HG02623 (cell line): ENCODE results near the gene CHAF1B.

ENCODE experiments used
- ATAC-seq: cut with Tn5 transposase; IDR thresholded peaks from one replicate; pipeline ENCODE4 v1.9.1; 2021; ENCODE audit warnings: moderate library complexity; ENCODE audit not compliant: unreplicated experiment

The CHAF1B gene

DNA sequence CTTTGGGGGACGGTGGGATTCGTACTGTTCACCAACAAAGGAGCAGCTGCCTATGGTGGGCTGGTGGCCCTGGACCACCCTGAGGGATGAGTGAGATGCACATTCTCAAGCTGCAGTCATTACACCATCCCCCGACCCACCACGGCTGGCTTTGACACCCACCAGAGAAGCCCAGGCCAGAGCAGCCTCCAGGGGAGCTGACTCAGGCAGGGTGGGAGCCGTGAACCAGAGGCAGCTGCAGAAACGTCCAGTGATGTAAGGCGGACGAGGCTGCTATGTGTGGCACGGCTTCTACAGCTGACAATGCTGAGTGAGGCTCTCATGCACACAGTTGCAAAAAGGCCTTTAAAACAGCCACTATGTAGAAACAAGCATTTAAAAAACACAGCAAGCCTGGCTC is 40.1 kb downstream of the CHAF1B start:
- no peak for ATAC-seq

DNA sequence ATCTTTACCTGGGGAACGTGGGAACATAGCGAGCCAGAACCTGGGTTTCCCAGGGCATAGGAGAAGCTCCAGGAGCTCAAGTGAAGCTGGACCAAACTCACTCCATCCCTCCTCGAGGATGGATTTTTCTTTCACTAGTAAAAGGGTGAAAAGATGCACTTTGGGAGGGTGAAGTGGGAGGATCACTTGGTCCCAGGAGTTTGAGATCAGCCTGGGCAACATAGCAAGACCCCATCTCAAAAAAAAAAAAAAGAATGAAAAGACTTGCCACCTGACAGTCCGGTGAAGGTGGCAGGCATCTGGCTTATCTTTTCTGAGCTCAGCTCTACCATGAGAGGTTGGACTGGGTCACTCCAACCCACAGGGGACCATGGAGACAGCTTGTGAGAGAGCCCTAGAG is 42.3 kb downstream of the CHAF1B start:
- no peak for ATAC-seq

DNA sequence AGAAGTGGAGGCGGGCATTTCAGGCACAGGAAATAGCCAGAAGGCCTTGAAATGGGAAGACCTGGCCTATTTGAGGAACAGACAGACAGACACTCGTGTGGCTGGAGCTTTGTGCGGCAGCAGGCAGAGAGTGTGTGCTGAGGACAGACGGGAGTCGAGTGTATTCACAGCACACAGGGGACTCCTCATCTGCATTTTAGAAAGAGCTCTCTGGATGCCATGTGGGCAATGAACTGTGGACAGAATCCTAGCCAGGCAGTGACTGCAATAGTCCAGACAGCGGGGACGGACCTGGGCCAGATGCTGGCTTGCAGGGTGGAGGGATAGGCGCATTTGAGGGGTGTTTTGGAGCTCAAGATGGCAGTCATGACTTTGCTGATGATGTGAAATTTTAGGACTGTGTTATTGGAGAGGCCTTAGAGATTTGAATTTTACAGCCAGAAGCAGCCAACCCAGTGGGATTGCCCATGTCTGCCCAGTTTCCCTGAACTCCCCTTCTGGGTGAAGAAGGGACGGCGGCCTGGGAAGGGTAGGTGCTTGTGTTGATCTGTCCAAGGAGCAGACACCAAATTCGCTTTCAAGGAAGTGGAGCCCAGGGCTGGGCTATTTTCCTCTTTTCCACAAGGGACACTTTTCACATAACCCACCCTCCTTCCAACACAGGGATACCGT is 43.7 kb downstream of the CHAF1B start:
- no peak for ATAC-seq

DNA sequence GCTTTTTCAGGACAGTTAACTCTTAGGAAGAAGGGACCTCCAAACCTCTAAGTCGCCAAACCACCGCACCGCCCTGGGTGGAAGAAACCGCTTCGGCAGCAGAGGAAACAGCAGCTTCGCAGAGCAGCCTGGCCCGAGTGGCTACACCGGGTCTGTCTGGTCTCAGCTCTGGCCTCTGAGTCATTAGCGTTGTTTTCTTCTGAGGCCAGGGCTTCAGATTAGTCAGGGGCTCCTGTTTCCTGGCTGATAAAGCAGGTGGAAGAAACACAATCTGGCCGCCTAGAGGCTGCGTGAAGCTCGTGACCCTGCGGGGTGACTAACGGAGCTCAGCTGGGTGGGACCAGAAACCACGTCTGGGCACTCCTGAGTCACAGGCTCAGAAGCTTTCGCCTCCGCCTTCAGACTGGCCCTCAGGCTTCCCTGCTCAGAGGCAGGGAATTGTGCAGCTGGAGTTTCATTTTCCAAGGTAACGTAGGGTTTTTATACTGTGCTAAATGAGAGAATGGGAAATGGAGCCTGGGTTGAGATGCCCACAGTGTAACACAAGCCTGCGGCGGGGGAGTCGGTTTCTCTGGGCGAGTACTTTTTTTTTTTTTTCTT is 44.9 kb downstream of the CHAF1B start:
- peak; percentile 68 for ATAC-seq

DNA sequence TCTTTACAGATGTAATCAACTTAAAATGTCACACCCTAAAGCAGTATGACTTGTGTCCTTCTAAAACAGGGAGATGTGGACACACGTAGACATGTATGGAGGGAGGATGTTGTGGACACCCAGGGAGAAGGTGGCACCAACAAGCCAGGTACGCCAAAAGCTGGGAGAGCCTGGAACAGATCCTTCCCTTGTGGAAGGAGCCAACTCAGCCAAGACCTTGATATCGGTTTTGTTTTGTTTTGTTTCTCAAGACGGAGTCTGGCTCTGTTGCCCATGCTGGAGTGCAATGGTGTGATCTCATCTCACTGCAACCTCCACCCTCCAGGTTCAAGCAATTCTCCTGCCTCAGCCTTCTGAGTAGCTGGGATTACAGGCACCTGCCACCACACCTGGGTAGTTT is 45.6 kb downstream of the CHAF1B start:
- no peak for ATAC-seq

DNA sequence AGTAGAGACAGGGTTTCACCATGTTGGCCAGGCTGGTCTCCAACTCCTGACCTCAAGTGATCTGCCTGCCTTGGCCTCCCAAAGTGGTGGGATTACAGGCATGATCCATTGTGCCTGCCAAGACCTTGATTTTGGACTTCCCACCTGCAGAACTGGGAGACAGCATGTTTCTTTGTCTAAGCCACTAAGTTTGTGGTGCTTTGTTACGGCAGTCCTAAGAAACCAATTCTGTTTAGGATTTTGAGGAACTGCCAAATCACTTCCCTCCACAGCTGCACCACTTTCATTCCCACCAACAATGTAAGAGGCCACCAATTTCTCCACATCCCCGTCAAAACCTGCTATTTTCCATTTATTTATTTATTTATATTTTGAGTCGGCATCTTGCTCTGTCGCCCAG is 46.1 kb downstream of the CHAF1B start:
- no peak for ATAC-seq

DNA sequence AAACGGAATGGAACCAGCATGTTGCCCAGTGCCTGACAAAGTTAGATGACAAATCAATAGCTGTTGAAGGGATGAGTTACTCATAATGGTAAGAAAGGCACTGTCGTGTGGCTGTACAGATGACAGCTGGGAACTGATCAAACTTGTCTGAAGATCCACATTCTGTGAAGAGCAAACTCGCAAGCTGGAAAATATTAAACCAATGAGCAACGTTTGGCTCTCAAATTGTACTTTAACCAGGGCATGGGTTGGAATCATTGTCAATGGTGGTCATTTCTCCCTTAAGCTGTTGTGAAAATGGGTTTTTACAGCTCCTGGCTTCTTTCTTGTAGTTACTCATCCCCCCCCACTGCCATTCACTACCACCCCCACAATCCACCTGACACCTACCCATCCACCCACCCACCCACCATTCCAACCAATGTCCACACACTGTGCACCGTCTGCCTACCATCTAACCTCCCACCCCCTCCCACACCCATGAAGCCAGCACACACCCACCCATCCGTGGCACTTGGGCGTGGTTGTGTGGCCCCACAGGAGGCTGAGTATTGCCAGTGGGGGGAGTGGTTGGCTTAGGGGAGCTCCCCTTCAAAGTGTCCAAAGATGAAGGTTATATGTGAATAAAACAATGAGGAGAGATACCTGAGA is 48.0 kb downstream of the CHAF1B start:
- no peak for ATAC-seq

DNA sequence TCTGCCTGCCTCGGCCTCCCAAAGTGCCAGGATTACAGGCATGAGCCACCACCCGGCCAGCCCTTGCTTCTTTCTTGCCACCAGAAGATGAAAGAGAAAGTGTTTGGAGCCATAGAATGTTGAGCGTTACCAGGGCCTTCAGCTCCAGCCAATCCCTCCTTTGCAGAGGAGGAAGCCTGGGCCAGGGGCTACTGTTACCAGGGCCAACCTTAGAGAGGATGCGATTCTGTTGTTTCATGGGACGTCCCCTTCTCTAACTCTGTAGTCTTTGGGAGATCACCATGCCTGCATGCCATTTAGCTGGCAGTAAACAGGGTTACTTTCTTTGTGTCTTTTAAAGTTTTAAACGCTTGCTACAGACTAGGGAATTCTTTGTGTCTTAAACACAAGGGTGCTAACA is 49.0 kb downstream of the CHAF1B start:
- no peak for ATAC-seq

DNA sequence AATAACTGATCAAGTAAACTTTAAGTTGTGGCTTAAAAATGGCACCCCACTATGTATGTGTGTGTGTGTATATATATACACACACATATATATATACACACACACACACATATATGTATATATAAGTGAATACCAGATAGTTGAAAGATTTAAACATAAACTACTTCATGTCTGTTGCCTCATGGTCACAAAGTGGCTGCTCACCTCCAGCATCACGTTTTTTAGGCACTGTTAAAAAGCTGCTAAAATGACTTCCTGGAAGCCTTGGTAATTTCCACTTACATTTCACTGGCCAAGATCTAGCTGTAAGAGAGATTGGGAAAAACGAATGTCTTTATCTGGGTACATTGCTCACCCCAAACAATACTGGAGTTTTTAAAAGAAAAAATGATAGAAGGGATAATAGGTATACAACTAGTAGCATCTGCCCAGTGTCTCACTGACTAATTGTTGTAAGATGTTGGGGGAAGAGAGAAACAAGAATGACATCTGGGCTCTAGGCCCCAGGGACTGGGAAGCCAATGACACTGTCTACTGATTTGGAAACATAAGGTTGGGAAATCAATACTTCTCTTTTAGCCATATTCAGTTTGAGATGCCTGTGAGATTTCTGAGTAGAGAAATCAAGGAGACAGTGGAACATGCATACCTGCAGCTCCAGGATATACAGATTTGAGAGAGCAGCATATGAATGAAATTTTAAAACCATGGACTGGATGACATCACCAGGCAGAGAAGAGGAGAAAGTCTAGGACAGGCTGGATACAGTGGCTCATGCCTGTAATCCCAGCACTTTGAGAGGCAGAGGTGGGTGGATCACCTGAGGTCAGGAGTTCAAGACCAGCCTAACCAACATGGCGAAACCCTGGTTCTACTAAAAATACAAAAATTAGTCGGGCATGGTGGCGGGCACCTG is 51.9 kb downstream of the CHAF1B start:
- no peak for ATAC-seq

DNA sequence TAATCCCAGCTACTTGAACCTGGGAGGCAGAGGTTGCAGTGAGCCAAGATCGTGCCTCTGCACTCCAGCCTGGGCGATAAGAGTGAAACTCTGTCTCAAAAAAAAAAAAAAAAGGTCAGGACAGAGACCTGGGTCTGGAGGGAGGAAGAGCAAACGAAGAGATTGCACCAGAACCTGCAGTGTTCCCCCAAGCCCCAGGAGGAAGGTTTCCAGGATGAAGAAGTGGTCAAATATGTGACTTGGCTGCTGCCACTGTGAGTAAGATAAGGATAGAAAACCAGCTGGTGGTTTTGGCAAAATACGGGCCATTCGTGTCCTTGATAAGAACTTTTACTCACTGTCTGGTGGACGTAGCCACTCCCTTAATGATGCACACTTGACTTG is 52.5 kb downstream of the CHAF1B start:
- ATAC-seq = no peak

DNA sequence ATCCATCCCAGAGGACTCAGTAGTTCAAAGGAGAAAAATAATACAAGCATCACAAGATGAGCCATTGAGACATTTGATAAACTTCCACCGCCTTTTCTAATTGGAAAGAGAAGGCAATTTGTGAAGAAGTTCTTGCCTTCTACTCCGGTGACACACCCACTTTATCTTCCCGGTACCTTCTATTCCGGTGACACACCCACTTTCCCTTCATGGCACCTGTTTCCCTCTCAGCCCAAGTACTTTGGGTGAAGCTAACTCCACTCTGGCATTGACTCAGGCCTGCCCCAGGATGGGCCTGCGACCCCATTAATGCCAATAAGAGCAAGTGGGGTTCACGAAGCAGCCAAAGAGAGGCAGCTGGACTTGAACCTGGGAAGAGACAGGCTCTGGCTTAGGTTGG is 56.5 kb downstream of the CHAF1B start:
- no peak for ATAC-seq

DNA sequence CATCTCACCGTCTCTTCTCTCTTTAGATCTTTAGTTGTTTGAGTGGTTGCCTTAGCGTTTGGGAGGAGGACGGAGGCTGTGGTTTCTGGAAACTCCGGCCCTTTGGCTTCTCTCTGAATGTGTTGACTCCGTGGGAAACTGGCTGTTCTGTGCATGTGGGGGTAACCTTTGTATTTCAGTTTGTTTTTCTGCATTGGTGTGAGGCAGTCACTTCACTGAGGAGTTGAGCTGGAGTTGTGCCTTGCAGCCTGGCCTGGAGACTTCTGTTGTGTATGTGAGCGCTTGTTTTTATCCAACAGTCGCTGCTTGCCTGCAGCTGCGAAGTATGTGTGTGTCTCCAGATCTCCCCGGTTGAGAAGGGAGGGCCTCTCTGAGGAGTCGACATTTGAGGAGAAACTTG is 61.1 kb downstream of the CHAF1B start:
- ATAC-seq = no peak

DNA sequence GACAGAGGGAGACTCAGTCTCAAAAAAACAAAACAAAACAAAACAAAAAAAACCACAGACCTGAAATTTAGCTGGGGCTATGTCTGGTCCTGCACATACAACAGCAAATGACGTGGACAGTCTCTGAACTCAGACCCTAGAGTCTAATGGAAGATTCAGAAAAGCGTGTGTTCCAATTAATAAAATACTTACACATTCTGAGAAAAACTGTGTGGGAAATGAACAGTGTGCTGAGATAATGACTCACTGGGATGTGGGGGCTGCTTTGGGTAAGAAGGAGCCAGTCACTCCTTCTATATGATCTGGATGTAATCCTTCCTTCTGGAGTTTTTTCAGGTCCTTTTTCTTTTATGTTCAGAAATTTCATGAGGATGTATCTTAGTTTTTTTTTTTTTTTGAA is 65.3 kb downstream of the CHAF1B start:
- ATAC-seq = no peak

DNA sequence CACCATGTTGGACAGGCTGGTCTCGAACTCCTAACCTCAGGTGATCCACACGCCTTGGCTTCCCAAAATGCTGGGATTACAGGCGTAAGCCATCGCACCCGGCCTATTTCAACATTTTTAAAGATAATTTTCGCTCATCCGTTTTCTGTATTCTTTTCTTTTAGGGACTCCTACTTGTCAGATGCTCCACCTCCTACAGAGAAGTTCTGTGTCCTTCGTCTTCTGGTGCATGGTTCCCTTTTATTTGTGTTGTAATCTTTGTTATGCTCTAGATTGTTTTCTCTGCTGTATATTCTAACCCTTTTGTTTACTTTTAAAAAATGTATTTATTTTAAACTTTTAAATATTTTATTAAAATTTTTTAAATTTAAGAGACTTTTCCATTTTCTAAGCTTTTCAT is 66.3 kb downstream of the CHAF1B start:
- no peak for ATAC-seq

DNA sequence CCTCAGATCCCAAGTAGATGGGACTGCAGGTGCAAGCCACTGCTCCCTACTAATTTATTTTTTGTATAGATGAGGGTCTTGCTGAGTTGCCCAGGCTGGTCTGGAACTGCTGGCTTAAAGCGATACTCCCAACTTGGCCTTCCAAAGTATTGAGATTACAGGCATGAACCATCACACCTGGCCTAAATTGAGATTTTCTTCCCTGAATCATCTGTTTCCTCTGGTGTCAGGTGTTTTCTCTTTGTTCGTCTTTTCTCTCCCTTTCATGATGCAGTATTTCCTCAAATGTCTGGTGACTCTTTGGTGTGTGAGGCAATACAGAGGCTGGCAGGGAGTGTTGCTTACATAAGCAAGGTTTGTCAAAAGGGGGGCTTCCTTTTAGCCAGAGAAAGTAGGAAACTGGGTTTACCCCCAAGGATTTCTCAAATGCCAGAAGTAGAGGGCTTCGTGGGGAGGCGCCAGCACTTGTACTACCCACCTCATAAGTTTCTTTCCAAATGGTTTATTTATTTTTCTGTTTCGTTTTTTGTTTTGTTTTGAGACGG is 67.2 kb downstream of the CHAF1B start:
- ATAC-seq = no peak

DNA sequence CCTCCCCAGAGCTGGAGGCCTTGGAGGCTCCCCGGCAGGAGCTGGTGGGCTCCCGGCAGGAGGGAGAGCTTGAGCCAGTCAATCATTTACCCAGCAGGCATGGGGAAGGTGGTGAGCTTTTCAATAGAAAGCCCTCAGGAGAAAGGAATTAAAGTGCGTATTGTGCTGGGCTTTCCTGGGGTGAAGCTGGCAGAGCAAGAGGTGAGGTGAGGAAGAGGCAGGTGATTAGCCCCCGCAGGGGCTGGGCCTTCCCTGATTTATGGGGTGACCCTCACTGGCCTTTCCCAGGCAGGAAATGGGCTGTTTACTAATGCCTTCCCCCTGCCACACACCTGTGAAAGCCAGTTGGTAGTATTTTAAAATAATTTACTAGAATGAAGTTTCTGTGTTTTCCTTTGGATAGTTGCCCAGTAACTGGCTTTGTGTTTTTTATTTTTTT is 68.9 kb downstream of the CHAF1B start:
- no peak for ATAC-seq

DNA sequence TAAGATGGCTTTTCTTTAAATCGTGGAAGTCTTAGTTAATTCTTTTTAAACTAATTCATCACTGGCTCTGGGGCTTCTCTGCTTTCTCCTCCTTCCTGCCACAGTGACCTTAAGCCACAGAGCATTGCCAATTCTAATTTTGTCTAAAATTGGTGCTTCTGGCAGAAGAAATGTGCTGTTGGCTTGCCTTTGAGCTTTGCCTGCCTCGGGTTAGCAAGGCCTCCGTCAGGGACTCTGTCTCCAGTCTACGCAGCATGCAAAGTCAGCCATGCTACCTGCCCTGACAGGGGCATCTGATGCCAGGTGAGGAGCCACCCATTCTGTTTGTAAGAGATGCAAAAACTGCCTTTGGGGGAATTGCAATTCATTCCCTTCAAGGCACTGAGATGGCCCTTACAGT is 69.5 kb downstream of the CHAF1B start:
- ATAC-seq = no peak

DNA sequence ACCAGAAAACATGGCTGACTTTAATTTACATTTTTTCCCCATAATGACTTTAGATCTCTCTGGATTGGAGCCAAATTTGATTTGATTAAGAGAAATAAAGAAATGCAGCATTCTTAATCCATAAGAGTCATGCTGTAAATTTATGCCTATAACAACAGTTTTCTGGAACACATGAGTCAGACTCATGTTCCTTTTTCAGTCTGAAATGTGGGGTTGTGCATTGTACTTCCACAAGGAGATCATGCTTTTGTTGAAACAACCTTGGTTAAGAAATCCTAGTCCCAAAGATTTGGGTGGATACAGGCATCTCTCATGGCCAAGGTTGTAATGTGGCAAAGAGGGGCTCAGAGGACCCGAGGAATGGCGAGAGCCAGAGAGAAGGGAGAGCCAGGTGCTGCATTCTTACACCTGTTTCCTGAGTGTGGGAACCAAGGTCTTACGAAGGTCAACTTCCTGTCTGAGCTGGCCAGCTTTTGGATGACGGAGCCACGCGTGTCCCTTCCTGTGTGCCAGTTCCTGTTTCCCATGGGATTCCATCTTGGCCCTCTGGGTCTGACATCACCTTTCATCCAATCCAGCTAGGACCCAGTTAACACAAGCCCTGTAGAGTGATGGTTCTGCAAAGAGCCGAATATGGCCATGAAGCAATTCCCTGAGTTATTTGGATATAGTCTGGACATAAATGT is 71.7 kb downstream of the CHAF1B start:
- no peak for ATAC-seq

DNA sequence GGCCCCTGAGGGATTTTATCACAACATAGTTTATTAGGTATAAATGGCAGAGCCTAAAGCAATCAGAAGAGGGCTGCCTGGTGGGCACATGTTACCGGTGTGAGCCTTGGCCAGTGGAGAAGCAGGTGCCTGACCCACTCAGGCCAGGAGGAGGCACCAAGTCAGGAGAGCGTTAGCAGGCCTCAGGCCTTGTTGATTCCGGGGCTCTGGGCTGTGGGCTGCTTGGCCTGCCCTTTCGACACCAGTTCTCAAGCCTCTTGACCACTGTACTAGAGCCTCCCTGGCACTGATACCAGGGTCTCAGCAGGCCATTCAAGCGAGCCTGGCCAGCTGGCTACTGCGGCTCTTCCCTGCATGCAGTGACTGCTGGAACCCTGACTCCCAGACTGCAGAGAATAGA is 73.9 kb downstream of the CHAF1B start:
- no peak for ATAC-seq

DNA sequence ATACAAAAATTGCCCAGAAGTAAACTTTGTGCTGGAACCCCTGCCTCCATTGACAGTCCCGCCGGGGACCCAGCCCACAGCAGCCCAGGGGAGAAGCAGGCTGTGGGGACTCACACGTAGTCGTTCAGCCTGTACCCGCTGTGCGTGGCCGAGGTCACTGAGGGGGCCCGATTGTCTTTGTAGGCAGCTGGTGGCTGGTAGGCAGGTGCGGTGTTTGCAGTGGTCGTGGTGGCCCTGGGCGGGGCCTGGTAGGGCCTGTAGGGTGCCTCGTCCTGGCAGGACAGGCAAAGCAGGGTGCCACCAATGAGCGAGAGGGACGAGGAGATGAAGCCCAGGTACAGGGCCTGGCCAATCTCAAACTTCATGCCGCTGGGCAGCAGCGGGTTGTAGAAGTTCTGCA is 75.7 kb downstream of the CHAF1B start:
- no peak for ATAC-seq
